G401.6 (cell line): ENCODE data around the gene OPTN.
A peak's percentile ranks its signal among the peaks of the same experiment; 100 is the strongest.
"Not testable (repeated sequence)": the region's sequence is repeated elsewhere in the genome, so short reads cannot be mapped to it uniquely, and the experiment has no call there.

Source experiments
- FAIRE-seq: peaks from 2 replicates; lab custom pipeline; 2012; peaks lifted over from hg19 to GRCh38; lab: Jason Lieb, UNC

Gene OPTN

GRCh38 chr10:13120786-13121499 lies 21.0 kb downstream of the OPTN start:
- no peak for FAIRE-seq

GRCh38 chr10:13121500-13121854 lies 21.5 kb downstream of the OPTN start:
- FAIRE-seq = no peak

GRCh38 chr10:13136651-13137050 lies 36.7 kb downstream of the OPTN start:
- FAIRE-seq = no peak

GRCh38 chr10:13139150-13139549 lies 39.2 kb downstream of the OPTN start:
- no peak for FAIRE-seq

GRCh38 chr10:13139676-13140075 lies 39.7 kb downstream of the OPTN start:
- FAIRE-seq = no peak

GRCh38 chr10:13140627-13141190 lies 40.7 kb downstream of the OPTN start:
- no peak for FAIRE-seq

GRCh38 chr10:13143766-13144165 lies 43.8 kb downstream of the OPTN start:
- FAIRE-seq = no peak

GRCh38 chr10:13144814-13145213 lies 44.9 kb downstream of the OPTN start:
- FAIRE-seq = no peak

- FAIRE-seq = no peak
Measured at GRCh38 chr10:13146379-13146778, 46.4 kb downstream of the OPTN start.

GRCh38 chr10:13147161-13147560 lies 47.2 kb downstream of the OPTN start:
- no peak for FAIRE-seq

GRCh38 chr10:13152296-13152695 lies 52.3 kb downstream of the OPTN start:
- FAIRE-seq = no peak

- not testable (repeated sequence) for FAIRE-seq
Measured at GRCh38 chr10:13155860-13156259, 55.9 kb downstream of the OPTN start.

- FAIRE-seq = no peak
Measured at GRCh38 chr10:13158401-13158800, 58.4 kb downstream of the OPTN start.

GRCh38 chr10:13160934-13161856 lies 61.2 kb downstream of the OPTN start, which contains the start of gene MCM10:
TSS of gene MCM10 (plus strand) at chr10:13161558. CDS start at chr10:13164203, 2,645 bp downstream.
- peak; percentile 98 for FAIRE-seq

- no peak for FAIRE-seq
Measured at GRCh38 chr10:13161857-13162271, 61.9 kb downstream of the OPTN start.

GRCh38 chr10:13163859-13164258 lies 63.9 kb downstream of the OPTN start:
- no peak for FAIRE-seq

GRCh38 chr10:13165177-13165576 lies 65.2 kb downstream of the OPTN start:
- no peak for FAIRE-seq

- no peak for FAIRE-seq
Measured at GRCh38 chr10:13167568-13167967, 67.6 kb downstream of the OPTN start.

GRCh38 chr10:13168781-13169180 lies 68.8 kb downstream of the OPTN start:
- FAIRE-seq = no peak

- no peak for FAIRE-seq
Measured at GRCh38 chr10:13173616-13174015, 73.7 kb downstream of the OPTN start.

- FAIRE-seq = no peak
Measured at GRCh38 chr10:13180788-13181187, 80.8 kb downstream of the OPTN start.

GRCh38 chr10:13182424-13182823 lies 82.5 kb downstream of the OPTN start:
- FAIRE-seq = no peak

GRCh38 chr10:13183625-13184024 lies 83.7 kb downstream of the OPTN start:
- no peak for FAIRE-seq
